Activated T-helper 2 cell treated with anti-CD3 and anti-CD28 coated beads, Interferon-gamma antibody, Interleukin-2, Interleukin-4, amounts not matched to agents 10 μg/mL and 5 μg/mL and 100 μg/mL, durations not matched to agents 14 hours and 24 hours and 36 hours (primary cell): ENCODE results near the gene HOXA5. TPM values are rescaled to one million over a fixed set of nuclear protein-coding genes. Genes with fewer than 3 reads are reported as not detected.
A peak's percentile ranks its signal among the peaks of the same experiment; 100 is the strongest.

Experiments used
- DNase-seq: peaks from one replicate; pipeline ENCODE4 v3.0.0; 2021; ENCODE audit warnings: low spot score
- H3K27ac Mint-ChIP-seq: one replicate; pipeline ENCODE4 v1.8.0; 2021; ENCODE audit warnings: mixed read lengths
- H3K27me3 Mint-ChIP-seq: one replicate; pipeline ENCODE4 v1.8.0; 2021; ENCODE audit warnings: low read depth, mixed read lengths
- H3K36me3 Mint-ChIP-seq: one replicate; pipeline ENCODE4 v1.8.0; 2021; ENCODE audit warnings: low read depth, mixed read lengths
- H3K4me1 Mint-ChIP-seq: one replicate; pipeline ENCODE4 v1.8.0; 2021; ENCODE audit warnings: low read depth, mixed read lengths
- H3K4me3 Mint-ChIP-seq: one replicate; pipeline ENCODE4 v1.8.0; 2021; ENCODE audit warnings: low read depth, mild to moderate bottlenecking, moderate library complexity, mixed read lengths
- H3K9me3 Mint-ChIP-seq: one replicate; pipeline ENCODE4 v1.8.0; 2021; ENCODE audit warnings: mixed read lengths
- intact Hi-C: fragments of 100-400 bp; cut with micrococcal nuclease; formaldehyde crosslinking; loops from one replicate; pipeline ENCODE4 v1.15.1; 2023
- total RNA-seq: library from RNA; stranded (reverse); gene quantifications from 2 replicates; pipeline ENCODE4 v1.2.3, GENCODE V29; 2022

Gene HOXA5
- total RNA-seq = not detected in 2 replicates

- intact Hi-C loops = no loop called here
- Mint-ChIP-seq H3K36me3 (no peaks in the 10 kb centered on the region), H3K4me3 (no peak within 1 kb of the TSS), H3K4me1 (peaks cover 2% of the 10 kb centered on the region), H3K27me3 (peaks cover 27% of the 10 kb centered on the region), H3K9me3 (no peaks in the 10 kb centered on the region), H3K27ac (no peak within 1 kb of the TSS)
- DNase-seq = no peak
These were observed at the start of gene HOXA5 for GRCh38 chr7:27143023-27143949. Gene HOXA5 (minus strand): TSS chr7:27143681. CDS start chr7:27143607, 74 bp downstream.

- Mint-ChIP-seq H3K4me1 (peaks cover 8% of the 10 kb centered on the region), H3K9me3 (no peaks in the 10 kb centered on the region), H3K4me3 (no peak overlapping the region), H3K36me3 (no peaks in the 10 kb centered on the region), H3K27ac (no peak overlapping the region), H3K27me3 (peaks cover 88% of the 10 kb centered on the region)
- intact Hi-C loops = loop anchor here (10.0 kb wide), 1 partner anchor 592 kb away; no protein-coding TSS in a partner anchor
- DNase-seq = no peak
These were observed 49.3 kb upstream of the HOXA5 start for GRCh38 chr7:27192546-27193334.

- Mint-ChIP-seq H3K27ac (no peak overlapping the region), H3K4me1 (peaks cover 8% of the 10 kb centered on the region), H3K9me3 (no peaks in the 10 kb centered on the region), H3K4me3 (no peak overlapping the region), H3K27me3 (peaks cover 88% of the 10 kb centered on the region), H3K36me3 (no peaks in the 10 kb centered on the region)
- DNase-seq = no peak
- intact Hi-C loops = loop anchor here (10.0 kb wide), 1 partner anchor 593 kb away; no protein-coding TSS in a partner anchor
These were observed 48.5 kb upstream of the HOXA5 start for GRCh38 chr7:27191833-27192545.

- no peak overlapping the region for H3K4me3 Mint-ChIP-seq
- H3K27ac Mint-ChIP-seq = no peak overlapping the region
- intact Hi-C loops = loop anchor here (10.0 kb wide), 1 partner anchor 594 kb away; no protein-coding TSS in a partner anchor
- no peaks in the 10 kb centered on the region for H3K9me3 Mint-ChIP-seq
- no peak for DNase-seq
- H3K4me1 Mint-ChIP-seq = peaks cover 7% of the 10 kb centered on the region
- no peaks in the 10 kb centered on the region for H3K36me3 Mint-ChIP-seq
- peaks cover 88% of the 10 kb centered on the region for H3K27me3 Mint-ChIP-seq
These were observed 47.8 kb upstream of the HOXA5 start for GRCh38 chr7:27191161-27191731.

GRCh38 chr7:27189997-27190748 is 46.7 kb upstream of the HOXA5 start:
- Mint-ChIP-seq H3K4me3 (no peak overlapping the region), H3K4me1 (peaks cover 9% of the 10 kb centered on the region), H3K27ac (no peak overlapping the region), H3K36me3 (no peaks in the 10 kb centered on the region), H3K27me3 (peaks cover 92% of the 10 kb centered on the region), H3K9me3 (no peaks in the 10 kb centered on the region)
- intact Hi-C loops = loop anchor here (10.0 kb wide), 1 partner anchor 595 kb away; no protein-coding TSS in a partner anchor
- DNase-seq = no peak

- Mint-ChIP-seq H3K36me3 (no peaks in the 10 kb centered on the region), H3K27me3 (peaks cover 91% of the 10 kb centered on the region), H3K4me3 (no peak overlapping the region), H3K27ac (no peak overlapping the region), H3K4me1 (peaks cover 14% of the 10 kb centered on the region), H3K9me3 (no peaks in the 10 kb centered on the region)
- no peak for DNase-seq
- intact Hi-C loops = no loop called here
These were observed 46.0 kb upstream of the HOXA5 start for GRCh38 chr7:27189295-27189996.

GRCh38 chr7:27188386-27189294 is 45.2 kb upstream of the HOXA5 start:
- Mint-ChIP-seq H3K36me3 (no peaks in the 10 kb centered on the region), H3K27ac (no peak overlapping the region), H3K4me3 (peak overlapping the region; percentile 42), H3K27me3 (peaks cover 87% of the 10 kb centered on the region), H3K4me1 (peaks cover 14% of the 10 kb centered on the region), H3K9me3 (no peaks in the 10 kb centered on the region)
- intact Hi-C loops = loop anchor here (1.0 kb wide), 1 partner anchor 16 kb away; no protein-coding TSS in a partner anchor
- no peak for DNase-seq

- intact Hi-C loops = loop anchor here (1.0 to 2.0 kb wide), 2 partner anchors 13 to 15 kb away; partner anchors contain the start of gene HOXA13
These were observed 44.2 kb upstream of the HOXA5 start for GRCh38 chr7:27187475-27188385.

GRCh38 chr7:27186668-27187474 is 43.4 kb upstream of the HOXA5 start:
- DNase-seq = no peak
- Mint-ChIP-seq H3K4me1 (peaks cover 14% of the 10 kb centered on the region), H3K27me3 (peaks cover 83% of the 10 kb centered on the region), H3K4me3 (no peak overlapping the region), H3K9me3 (no peaks in the 10 kb centered on the region), H3K36me3 (no peaks in the 10 kb centered on the region), H3K27ac (no peak overlapping the region)
- intact Hi-C loops = loop anchor here (2.0 kb wide), 1 partner anchor 14 kb away; the partner anchor contains the start of gene HOXA13

More at GRCh38 chr7:27187475-27188385, 44.2 kb upstream of the HOXA5 start:
- Mint-ChIP-seq H3K36me3 (no peaks in the 10 kb centered on the region), H3K27ac (no peak overlapping the region), H3K27me3 (peaks cover 84% of the 10 kb centered on the region), H3K4me1 (peaks cover 14% of the 10 kb centered on the region), H3K9me3 (no peaks in the 10 kb centered on the region), H3K4me3 (no peak overlapping the region)
- no peak for DNase-seq
